ENCODE measurements around the gene GPR142. TPM values are rescaled to one million over a fixed set of nuclear protein-coding genes. Genes with fewer than 3 reads are reported as not detected.
A peak's percentile ranks its signal among the peaks of the same experiment; 100 is the strongest.

GPR142 gene
- total RNA-seq, 1 experiment from 2014 or later: not detected

DNA sequence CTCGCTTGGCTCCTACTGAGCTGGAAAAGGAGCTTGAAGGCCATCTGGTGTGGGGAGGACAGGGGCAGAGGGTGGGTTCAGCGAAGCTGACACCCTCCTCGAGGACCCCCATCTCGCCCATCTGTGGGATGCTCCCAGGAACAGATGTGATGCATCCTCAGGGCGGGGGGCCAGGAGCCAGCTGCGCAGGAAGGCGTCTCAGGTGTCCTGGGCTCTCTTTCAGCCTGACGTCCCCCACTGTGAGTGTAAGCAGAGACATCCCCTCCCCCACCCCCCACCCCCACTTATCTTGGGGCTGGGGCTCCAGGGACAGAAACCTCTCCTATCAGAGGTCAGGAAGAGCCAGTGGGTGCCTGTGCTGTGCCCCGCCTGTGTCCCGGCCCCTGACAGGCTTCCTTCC is 25.1 kb upstream of the GPR142 start:
- in situ Hi-C loops (cut with HindIII; ENCODE audit: low pct_unique_long_range_greater_than_20kb, low sequenced_read_pairs): no loop called here
- DNase-seq (ENCODE audit: low read depth): no peak

DNA sequence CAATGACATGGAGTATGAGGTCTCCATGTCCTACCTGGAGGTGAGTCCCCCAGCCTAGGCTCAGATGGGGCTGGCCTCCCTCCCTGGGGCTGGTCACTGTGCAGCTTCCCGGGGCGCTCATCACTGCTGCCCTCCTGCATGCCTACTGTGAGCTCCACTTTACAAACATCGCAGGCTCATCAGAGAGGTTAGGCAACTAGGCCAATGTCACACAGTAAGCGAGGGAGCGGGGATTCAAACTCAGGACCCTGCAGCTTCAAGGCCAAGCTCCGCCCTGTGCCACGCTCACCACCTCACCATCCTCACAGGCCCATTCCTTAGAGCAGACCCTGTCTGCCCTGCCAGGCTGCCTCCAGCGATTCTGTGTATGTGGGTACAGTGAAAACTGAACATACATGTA is 24.2 kb upstream of the GPR142 start:
- DNase-seq (ENCODE audit: low read depth): no peak
- in situ Hi-C loops (cut with HindIII; ENCODE audit: low pct_unique_long_range_greater_than_20kb, low sequenced_read_pairs): no loop called here

DNA sequence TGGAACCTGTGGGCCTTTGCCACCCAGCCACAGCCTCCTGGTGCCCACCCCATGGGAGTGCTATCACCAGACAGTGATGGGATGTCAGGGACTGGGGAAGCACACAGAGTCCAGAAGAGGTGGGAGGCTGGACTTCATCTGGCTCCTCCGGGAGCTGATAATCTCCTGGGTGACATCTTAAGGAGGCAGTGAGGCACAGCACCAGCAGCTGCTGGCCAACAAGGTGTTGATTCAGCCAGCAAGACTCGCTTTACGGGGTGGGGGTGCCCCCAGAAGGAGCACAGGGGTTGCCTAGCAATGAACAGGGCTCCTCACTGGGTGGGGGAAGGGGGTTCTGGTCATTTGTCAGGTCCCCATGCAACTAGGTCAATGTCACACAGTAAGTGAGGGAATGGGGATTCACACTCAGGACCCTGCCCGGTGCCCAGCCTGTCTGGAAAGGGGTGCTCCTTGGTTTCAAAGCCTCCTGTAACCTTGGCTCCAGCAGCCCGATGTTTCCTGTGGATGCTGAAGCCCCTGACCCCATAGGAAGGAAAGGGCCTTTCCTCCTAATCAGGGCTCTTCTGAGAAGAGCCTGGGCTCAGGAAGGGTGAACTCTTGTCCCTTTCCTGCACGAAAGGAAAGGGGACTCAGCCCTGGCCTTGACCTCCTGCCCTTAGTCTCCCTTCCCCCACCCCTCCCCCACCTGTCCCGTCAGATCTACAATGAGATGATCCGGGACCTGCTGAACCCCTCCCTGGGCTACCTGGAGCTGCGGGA is 23.6 kb upstream of the GPR142 start:
- in situ Hi-C loops (cut with HindIII; ENCODE audit: low pct_unique_long_range_greater_than_20kb, low sequenced_read_pairs): no loop called here

DNA sequence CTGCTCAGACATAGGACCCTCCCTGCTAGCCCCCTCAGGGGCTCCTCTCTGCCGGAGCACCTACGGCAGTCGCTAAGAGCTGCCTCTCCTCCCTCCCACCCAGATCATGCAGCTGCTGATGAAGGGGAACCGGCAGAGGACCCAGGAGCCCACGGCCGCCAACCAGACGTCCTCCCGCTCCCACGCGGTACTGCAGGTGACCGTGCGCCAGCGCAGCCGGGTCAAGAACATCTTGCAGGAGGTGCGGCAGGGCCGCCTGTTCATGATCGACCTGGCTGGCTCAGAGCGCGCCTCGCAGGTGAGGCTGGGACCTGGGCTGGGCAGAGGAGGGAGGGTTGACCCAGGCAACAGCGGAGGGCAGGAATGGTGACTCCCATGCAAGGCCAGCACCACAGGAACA is 22.6 kb upstream of the GPR142 start:
- DNase-seq (ENCODE audit: low read depth): no peak
- in situ Hi-C loops (cut with HindIII; ENCODE audit: low pct_unique_long_range_greater_than_20kb, low sequenced_read_pairs): no loop called here

More for the DNA sequence above, 23.6 kb upstream of the GPR142 start:
- no peak for DNase-seq (ENCODE audit: low read depth)

DNA sequence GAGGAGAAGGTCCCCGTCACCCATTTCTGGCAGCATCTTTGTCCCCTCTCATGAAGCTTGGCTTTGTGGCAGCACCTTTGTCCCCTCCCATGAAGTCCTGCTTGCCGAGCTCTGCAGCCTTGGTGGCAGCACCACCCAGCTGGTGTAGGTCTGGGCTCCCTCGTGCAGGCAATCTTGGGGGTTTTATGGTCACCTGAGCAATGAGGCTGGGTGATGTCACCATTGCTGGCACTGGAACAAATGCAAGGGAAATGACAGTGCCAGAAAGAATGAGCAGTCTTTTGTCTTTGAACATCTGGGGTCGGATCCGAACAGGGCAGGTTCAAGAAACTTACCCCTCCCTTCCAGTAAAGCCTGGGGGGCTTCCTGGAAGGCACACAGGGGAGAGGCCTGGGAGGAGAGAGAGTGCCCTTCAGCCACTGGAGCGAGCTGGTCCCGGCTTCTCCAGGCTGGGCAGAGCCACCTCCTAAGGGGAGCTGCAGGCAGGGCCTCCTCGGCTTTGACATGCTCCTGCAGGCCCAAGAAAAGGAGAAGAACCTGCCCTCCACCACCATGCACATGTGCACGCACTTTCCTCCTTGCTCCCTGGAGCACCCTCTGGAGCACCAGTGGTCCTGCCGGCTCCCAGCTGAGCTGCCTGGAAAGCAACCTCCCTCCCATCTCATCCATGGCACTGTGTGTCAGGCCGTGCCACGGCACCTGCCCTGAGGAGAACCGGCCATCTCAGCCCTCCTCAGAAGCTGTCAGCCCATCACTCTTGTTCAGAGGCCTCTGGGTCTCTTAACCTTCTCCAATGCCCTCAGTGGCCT is 21.7 kb upstream of the GPR142 start:
- in situ Hi-C loops (cut with HindIII; ENCODE audit: low pct_unique_long_range_greater_than_20kb, low sequenced_read_pairs): no loop called here
- DNase-seq (ENCODE audit: low read depth): peak; percentile 8

- no peak for DNase-seq (ENCODE audit: low read depth)
- in situ Hi-C loops (cut with HindIII; ENCODE audit: low pct_unique_long_range_greater_than_20kb, low sequenced_read_pairs): no loop called here
These were observed 19.7 kb upstream of the GPR142 start for GRCh38 chr17:74347646-74348045.

DNA sequence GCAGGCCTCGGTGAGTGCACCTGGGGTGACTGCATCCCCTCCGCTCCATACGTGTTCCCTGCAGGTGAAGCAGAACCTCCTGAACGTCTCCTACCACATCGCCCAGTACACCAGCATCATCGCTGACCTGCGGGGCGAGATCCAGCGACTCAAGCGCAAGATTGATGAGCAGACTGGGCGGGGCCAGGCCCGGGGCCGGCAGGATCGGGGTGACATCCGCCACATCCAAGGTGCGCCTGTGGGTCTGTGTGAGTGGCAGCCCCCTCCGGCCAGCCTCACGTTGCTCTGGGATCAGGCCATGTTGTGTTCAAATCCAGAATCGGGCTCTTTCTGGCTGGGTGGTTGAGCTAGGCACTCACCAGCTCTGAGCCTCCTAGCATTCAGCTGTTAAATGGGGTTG is 18.2 kb upstream of the GPR142 start:
- in situ Hi-C loops (cut with HindIII; ENCODE audit: low pct_unique_long_range_greater_than_20kb, low sequenced_read_pairs): no loop called here
- DNase-seq (ENCODE audit: low read depth): no peak

- in situ Hi-C loops (cut with HindIII; ENCODE audit: low pct_unique_long_range_greater_than_20kb, low sequenced_read_pairs): no loop called here
- no peak for DNase-seq (ENCODE audit: low read depth)
These were observed 16.8 kb upstream of the GPR142 start for GRCh38 chr17:74350486-74350885.

DNA sequence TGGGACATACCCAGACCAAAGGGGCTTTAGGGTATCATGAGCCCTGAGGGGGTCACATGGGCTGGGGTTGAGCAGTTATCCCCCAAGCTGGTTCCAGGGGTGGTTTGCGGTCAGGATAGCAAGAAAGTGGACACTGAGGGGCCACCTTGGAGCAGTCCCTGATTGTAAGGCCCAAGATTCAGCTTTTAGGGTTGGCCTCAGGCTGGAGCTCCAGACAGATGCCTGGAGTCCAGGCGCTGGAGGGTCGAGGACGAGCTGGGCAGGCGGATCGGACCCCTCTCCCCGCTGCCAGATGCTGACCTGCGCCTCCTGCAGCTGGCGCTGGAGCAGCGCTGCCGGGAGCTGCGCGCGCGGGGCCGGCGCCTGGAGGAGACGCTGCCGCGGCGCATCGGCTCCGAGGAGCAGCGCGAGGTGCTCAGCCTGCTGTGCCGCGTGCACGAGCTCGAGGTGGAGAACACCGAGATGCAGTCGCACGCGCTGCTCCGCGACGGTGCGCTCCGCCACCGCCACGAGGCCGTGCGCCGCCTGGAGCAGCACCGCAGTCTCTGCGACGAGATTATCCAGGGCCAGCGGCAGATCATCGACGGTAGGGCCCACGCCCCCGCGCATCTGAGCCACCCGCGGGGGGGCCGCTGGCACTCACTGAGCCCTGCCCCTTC is 15.6 kb upstream of the GPR142 start:
- in situ Hi-C loops (cut with HindIII; ENCODE audit: low pct_unique_long_range_greater_than_20kb, low sequenced_read_pairs): no loop called here

GRCh38 chr17:74353446-74354060 is 13.8 kb upstream of the GPR142 start:
- no peak for DNase-seq (ENCODE audit: low read depth)
- in situ Hi-C loops (cut with HindIII; ENCODE audit: low pct_unique_long_range_greater_than_20kb, low sequenced_read_pairs): no loop called here

More for the DNA sequence above, 15.6 kb upstream of the GPR142 start:
- DNase-seq (ENCODE audit: low read depth): no peak

GRCh38 chr17:74354123-74354522 is 13.2 kb upstream of the GPR142 start:
- no peak for DNase-seq (ENCODE audit: low read depth)
- in situ Hi-C loops (cut with HindIII; ENCODE audit: low pct_unique_long_range_greater_than_20kb, low sequenced_read_pairs): no loop called here

GRCh38 chr17:74354561-74354960 is 12.7 kb upstream of the GPR142 start:
- no peak for DNase-seq (ENCODE audit: low read depth)
- in situ Hi-C loops (cut with HindIII; ENCODE audit: low pct_unique_long_range_greater_than_20kb, low sequenced_read_pairs): no loop called here

DNA sequence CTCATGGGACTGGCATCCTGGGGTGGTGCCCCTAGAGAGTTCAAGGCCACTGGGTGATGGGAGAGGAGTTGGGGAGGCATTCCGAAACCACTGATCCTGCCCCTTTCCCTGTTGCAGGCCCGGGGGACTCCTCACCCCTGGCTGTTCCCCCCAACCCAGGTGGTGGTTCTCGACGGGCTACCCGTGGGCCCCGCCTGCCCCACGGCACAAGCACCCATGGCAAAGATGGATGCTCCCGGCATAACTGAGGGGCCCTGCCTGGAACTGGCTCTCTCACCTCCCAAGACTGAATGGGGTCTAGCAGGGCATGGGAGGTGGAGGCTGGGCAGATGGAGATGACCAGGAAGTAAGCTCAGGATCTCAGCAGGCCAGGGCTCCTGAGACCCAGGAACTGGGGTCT is 12.2 kb upstream of the GPR142 start:
- in situ Hi-C loops (cut with HindIII; ENCODE audit: low pct_unique_long_range_greater_than_20kb, low sequenced_read_pairs): no loop called here
- DNase-seq (ENCODE audit: low read depth): no peak

DNA sequence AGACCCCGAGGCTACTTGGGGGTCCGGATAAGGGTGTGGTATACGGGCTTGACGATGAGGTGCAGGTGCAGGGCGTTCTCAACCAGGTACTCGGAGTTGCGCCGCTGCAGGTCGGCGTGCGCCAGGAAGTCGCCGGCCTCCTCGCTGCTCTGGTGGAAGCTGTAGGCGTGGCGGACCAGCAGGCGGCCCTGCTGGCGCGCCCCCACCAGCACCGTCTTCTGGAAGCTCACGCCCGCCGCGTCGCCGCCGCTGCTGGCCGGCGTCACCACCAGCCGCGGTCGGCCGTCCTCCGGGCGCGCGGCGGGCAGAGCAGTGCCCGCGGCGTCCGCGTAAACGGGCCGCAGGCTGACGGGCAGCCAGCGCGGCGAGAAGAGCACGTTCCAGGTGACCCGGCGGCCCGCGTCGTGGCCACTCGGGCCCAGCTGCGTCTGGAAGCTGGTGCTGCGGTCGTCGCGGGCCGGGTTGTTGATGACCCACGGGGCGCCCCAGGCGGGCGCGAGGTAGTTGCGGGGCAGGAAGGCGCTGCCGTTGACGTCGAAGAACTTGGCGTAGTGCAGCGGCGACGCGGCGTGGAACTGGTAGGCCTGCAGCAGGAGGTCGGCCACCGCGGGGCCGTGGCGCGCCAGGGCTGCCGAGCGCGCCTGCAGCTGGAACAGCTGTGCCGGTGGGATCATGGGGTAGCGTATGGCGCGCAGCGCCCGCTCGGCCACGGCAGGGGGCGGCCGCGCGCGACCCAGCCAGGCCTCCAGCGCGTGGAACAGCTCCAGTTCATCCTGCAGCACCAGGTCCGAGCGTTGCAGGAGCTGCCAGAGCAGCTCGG is 10.4 kb upstream of the GPR142 start:
- no peak for DNase-seq (ENCODE audit: low read depth)
- in situ Hi-C loops (cut with HindIII; ENCODE audit: low pct_unique_long_range_greater_than_20kb, low sequenced_read_pairs): no loop called here

DNA sequence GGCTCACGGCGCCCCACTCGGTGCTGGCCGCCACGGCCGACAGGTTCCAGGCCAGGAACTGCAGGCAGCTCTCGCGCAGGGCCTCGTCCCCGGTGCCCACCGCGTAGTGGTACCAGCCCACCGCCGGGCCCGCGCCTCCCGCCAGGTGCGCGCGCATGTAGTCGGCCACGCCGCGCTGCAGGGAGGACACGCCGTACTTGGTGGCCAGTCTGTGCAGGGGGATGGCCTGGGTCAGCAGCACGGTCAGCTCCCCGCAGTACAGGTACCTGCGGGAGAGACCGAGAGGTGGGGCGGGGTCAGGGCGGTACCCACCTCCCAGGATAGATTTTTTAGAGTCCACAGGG is 9.9 kb upstream of the GPR142 start:
- in situ Hi-C loops (cut with HindIII; ENCODE audit: low pct_unique_long_range_greater_than_20kb, low sequenced_read_pairs): no loop called here
- no peak for DNase-seq (ENCODE audit: low read depth)

DNA sequence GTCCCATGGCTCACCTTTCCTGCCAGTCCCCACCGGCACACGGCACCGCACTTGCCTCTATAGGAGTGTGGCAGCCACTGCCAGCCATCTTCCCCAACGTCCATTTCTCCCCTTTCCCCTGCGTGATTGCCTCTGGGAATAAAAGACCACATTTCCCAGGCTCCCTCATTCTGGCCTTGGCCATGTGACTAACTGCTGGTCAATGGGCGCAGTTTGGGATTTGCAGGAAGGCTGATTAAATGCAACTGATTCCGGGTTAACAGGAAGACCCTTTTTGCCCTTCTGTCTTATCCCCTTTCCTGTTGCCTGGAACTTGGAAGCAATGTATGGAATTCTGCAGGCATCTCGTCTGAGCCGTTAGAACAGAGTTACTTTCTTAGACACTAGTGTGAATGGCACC is 8.6 kb upstream of the GPR142 start:
- in situ Hi-C loops (cut with HindIII; ENCODE audit: low pct_unique_long_range_greater_than_20kb, low sequenced_read_pairs): no loop called here

GRCh38 chr17:74359916-74360315 is 7.4 kb upstream of the GPR142 start:
- in situ Hi-C loops (cut with HindIII; ENCODE audit: low pct_unique_long_range_greater_than_20kb, low sequenced_read_pairs): no loop called here
- no peak for DNase-seq (ENCODE audit: low read depth)

More for the DNA sequence above, 8.6 kb upstream of the GPR142 start:
- DNase-seq (ENCODE audit: low read depth): no peak

GRCh38 chr17:74360899-74361229 is 6.4 kb upstream of the GPR142 start:
- DNase-seq (ENCODE audit: low read depth): no peak
- in situ Hi-C loops (cut with HindIII; ENCODE audit: low pct_unique_long_range_greater_than_20kb, low sequenced_read_pairs): no loop called here

Measured in Caki2 (cell line).